ENCODE results near the gene SLC25A33.

DNA sequence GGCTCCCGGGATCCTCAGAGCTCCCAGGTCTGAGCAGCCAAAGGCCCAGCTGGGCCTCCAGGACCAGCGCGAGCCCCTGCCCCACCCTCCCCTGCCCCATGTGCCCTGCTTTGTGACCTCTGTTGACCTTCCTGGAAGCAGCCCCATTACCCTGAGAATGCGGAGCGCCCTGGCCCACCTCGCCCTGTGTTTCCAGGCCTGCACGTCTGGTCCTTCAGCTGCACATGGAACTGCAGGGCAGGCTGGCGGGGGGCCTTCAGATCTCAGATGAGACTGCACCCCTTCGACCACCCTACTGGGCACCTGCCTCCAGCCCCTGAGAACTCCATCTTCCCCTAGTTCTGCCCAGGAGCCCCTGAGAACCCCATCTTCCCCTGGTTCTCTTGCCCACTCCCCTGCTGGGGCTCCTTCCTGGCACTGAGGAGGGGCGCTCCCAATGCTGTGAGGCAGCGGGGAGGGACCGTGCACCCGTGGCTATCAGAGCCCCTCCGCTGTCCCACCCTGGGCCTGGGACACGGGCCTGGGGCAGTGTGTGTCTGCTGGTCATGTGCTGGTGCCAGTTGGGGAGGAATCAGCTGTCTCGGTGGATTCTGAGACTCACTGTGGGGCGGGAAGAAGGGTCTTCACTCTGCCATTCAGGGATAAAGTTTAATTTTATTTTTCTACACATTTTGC is 74.5 kb downstream of the SLC25A33 start:
- no peak for TF ChIP-seq CTCF (optimal IDR thresholded peaks at IDR 0.05 in 1 of 3, IDR thresholded peaks at IDR 0.05 in 1 of 3, conservative IDR thresholded peaks at IDR 0.05 in 1 of 3; ENCODE audit: extremely low read depth in 1 of 3, insufficient read depth in 2 of 3, low read length in 3 of 3)
- no peak for TF ChIP-seq EZH2 (IDR thresholded peaks at IDR 0.05; ENCODE audit: low read length)
